Kidney glomerular epithelial cell (primary cell): Measurements from ENCODE around the gene BPIFB6.

ENCODE experiments used
- DNase-seq: peaks from one replicate; lab custom pipeline; 2025; lab: John Stamatoyannopoulos, UW

The BPIFB6 gene

GRCh38 chr20:33063271-33063670 lies 31.8 kb downstream of the BPIFB6 start:
- DNase-seq, result no peak

GRCh38 chr20:33064572-33065287 lies 33.3 kb downstream of the BPIFB6 start:
- DNase-seq, result no peak

GRCh38 chr20:33065785-33066184 lies 34.3 kb downstream of the BPIFB6 start:
- no peak for DNase-seq

- DNase-seq, result no peak
Measured at GRCh38 chr20:33067806-33068205, 36.4 kb downstream of the BPIFB6 start.

GRCh38 chr20:33068251-33068939 lies 36.9 kb downstream of the BPIFB6 start:
- DNase-seq, result no peak

GRCh38 chr20:33069673-33070072 lies 38.2 kb downstream of the BPIFB6 start:
- DNase-seq, result no peak

- DNase-seq, result no peak
Measured at GRCh38 chr20:33070111-33071053, 38.9 kb downstream of the BPIFB6 start.

- no peak for DNase-seq
Measured at GRCh38 chr20:33071198-33071597, 39.8 kb downstream of the BPIFB6 start.

GRCh38 chr20:33072362-33072761 lies 40.9 kb downstream of the BPIFB6 start:
- DNase-seq, result no peak

- no peak for DNase-seq
Measured at GRCh38 chr20:33072813-33073212, 41.4 kb downstream of the BPIFB6 start.

- no peak for DNase-seq
Measured at GRCh38 chr20:33074675-33075074, 43.2 kb downstream of the BPIFB6 start.

GRCh38 chr20:33075281-33075680 lies 43.8 kb downstream of the BPIFB6 start:
- no peak for DNase-seq

- DNase-seq, result no peak
Measured at GRCh38 chr20:33076662-33077372, 45.4 kb downstream of the BPIFB6 start.

GRCh38 chr20:33079259-33079658 lies 47.8 kb downstream of the BPIFB6 start, which contains the start of gene BPIFB4:
Gene BPIFB4 (plus strand): TSS chr20:33079643. CDS start chr20:33081527, 1,884 bp downstream.
- DNase-seq, result no peak

GRCh38 chr20:33081411-33082154 lies 50.1 kb downstream of the BPIFB6 start:
- DNase-seq, result no peak

GRCh38 chr20:33082546-33082945 lies 51.1 kb downstream of the BPIFB6 start:
- DNase-seq, result no peak

- no peak for DNase-seq
Measured at GRCh38 chr20:33083544-33084340, 52.3 kb downstream of the BPIFB6 start.

- no peak for DNase-seq
Measured at GRCh38 chr20:33084722-33085121, 53.3 kb downstream of the BPIFB6 start.

GRCh38 chr20:33086052-33086722 lies 54.7 kb downstream of the BPIFB6 start:
- no peak for DNase-seq

- DNase-seq, result no peak
Measured at GRCh38 chr20:33091147-33091546, 59.7 kb downstream of the BPIFB6 start.
